ENCODE measurements around the gene SMIM9.

SMIM9 gene

DNA sequence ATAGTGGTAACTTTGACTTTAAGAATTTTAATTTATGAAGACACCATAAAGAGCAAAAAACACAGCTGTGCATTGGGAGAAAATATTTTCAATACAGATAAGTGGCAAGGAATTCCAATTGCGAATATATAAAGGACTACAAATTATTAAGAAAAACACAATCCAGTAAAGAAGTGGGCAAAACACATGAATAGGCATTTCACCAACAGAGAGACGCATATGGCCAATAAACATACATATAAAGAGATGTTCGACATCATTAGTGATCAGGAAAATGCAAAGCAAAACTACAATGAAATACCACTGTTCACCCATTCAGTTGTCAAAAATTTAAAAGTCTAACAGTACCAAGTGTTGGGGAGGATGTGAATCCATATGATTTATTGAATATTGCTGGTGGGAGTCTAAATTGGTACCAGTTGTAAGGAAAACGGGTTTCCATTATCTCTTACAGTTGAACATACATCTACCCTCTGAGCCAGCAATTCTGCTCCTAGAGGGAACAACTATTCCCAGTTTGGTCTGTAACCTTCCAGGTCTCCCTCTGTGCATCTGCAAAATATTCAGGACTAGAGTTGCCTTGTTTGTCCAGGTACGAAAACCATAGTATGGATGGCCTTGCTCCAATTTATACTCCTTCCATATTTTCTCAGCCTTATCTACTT is 27.5 kb downstream of the SMIM9 start:
- Histone ChIP-seq H3K4me1 (ENCODE audit: insufficient read depth, poor library complexity, severe bottlenecking) (no peaks in the 10 kb centered on the region), H3K36me3 (ENCODE audit: low read depth) (no peaks in the 10 kb centered on the region), H3K27ac (ENCODE audit: poor library complexity, severe bottlenecking) (no peak overlapping the region), H3K9me3 (ENCODE audit: severe bottlenecking) (no peaks in the 10 kb centered on the region), H3K27me3 (ENCODE audit: insufficient read depth, poor library complexity, severe bottlenecking) (no peaks in the 10 kb centered on the region), H3K4me3 (ENCODE audit: severe bottlenecking) (no peak overlapping the region)
- TF ChIP-seq, protein P1, sequence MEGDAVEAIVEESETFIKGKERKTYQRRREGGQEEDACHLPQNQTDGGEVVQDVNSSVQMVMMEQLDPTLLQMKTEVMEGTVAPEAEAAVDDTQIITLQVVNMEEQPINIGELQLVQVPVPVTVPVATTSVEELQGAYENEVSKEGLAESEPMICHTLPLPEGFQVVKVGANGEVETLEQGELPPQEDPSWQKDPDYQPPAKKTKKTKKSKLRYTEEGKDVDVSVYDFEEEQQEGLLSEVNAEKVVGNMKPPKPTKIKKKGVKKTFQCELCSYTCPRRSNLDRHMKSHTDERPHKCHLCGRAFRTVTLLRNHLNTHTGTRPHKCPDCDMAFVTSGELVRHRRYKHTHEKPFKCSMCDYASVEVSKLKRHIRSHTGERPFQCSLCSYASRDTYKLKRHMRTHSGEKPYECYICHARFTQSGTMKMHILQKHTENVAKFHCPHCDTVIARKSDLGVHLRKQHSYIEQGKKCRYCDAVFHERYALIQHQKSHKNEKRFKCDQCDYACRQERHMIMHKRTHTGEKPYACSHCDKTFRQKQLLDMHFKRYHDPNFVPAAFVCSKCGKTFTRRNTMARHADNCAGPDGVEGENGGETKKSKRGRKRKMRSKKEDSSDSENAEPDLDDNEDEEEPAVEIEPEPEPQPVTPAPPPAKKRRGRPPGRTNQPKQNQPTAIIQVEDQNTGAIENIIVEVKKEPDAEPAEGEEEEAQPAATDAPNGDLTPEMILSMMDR (IDR thresholded peaks at IDR 0.05; ENCODE audit: poor library complexity, severe bottlenecking): no peak
- no peak for ATAC-seq (ENCODE audit: low read depth)
- no peak for DNase-seq (ENCODE audit: low spot score)

DNA sequence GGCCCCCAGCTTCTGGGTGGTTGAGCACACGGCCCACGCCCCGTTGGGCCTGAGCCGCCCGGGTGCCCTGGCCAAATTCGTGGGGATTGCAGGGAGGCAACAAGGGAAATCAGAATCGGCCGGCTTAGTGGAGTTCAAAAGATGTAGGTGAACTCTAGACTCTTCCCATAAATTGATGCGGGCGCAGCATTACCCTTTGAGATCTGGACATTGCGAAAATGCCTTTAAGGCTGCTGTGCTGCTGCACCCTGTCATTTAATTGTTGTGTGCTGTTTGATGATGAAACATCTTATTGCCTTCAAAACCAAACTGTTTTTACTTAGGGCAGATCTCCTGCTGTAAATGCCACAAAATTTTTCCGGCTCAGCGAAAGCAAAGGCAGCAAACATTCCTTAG is 28.8 kb downstream of the SMIM9 start:
- ATAC-seq (ENCODE audit: low read depth) (peak; percentile 54), DNase-seq (ENCODE audit: low spot score) (no peak)
- Histone ChIP-seq H3K4me1 (ENCODE audit: insufficient read depth, poor library complexity, severe bottlenecking) (no peaks in the 10 kb centered on the region), H3K4me3 (ENCODE audit: severe bottlenecking) (peak overlapping the region; percentile 55), H3K9me3 (ENCODE audit: severe bottlenecking) (no peaks in the 10 kb centered on the region), H3K36me3 (ENCODE audit: low read depth) (no peaks in the 10 kb centered on the region), H3K27ac (ENCODE audit: poor library complexity, severe bottlenecking) (no peak overlapping the region), H3K27me3 (ENCODE audit: insufficient read depth, poor library complexity, severe bottlenecking) (no peaks in the 10 kb centered on the region)
- TF ChIP-seq, protein P1 (IDR thresholded peaks at IDR 0.05; ENCODE audit: poor library complexity, severe bottlenecking): no peak

DNA sequence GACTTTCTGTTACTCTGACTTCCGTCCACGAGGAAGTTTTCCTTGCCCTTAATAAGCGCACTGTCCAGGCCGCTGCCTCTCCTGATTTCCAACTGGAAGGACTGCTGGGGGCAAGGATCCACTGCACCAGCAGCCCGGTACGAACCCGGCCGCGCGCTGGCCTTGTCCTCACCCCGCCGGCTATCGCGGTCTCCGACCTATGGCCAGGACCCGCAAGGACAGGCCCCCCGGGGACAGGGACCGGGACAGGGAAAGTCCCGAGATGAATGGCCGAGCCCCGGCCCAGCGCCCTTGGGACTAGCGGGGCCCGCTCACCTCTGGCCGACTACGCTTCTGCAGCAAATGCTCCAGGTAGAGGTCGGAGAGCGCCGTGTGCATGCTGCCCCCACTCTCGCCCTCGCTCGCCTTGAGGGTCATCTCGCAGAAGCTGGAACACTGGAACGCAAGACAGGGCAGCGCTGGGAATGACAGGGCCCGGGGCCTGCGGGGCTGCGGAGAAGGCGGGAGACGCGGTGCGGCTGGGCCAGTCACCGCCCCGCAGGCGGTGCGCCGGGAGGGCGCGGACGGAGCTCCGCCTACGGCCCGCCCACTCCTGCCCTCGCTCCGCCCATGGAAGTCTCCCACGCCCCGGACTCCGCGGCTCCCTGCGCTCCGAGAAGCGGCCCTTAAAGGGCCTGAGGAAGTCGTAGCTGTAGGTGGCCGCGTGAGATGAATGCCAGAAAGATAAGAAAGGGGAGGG is 29.3 kb downstream of the SMIM9 start, which contains the start of gene MPP1:
MPP1 (minus strand) TSS at position 529 of the 739 bp plus-strand sequence; CDS start at position 417, 112 bp downstream.
- TF ChIP-seq, protein P1 (IDR thresholded peaks at IDR 0.05; ENCODE audit: poor library complexity, severe bottlenecking): no peak
- Histone ChIP-seq H3K4me3 (ENCODE audit: severe bottlenecking) (peak within 1 kb of the TSS; percentile 55), H3K4me1 (ENCODE audit: insufficient read depth, poor library complexity, severe bottlenecking) (no peaks in the 10 kb centered on the region), H3K27ac (ENCODE audit: poor library complexity, severe bottlenecking) (no peak within 1 kb of the TSS), H3K9me3 (ENCODE audit: severe bottlenecking) (no peaks in the 10 kb centered on the region), H3K27me3 (ENCODE audit: insufficient read depth, poor library complexity, severe bottlenecking) (no peaks in the 10 kb centered on the region), H3K36me3 (ENCODE audit: low read depth) (no peaks in the 10 kb centered on the region)
- DNase-seq (ENCODE audit: low spot score) (peak; percentile 50), ATAC-seq (ENCODE audit: low read depth) (peak; percentile 97)

DNA sequence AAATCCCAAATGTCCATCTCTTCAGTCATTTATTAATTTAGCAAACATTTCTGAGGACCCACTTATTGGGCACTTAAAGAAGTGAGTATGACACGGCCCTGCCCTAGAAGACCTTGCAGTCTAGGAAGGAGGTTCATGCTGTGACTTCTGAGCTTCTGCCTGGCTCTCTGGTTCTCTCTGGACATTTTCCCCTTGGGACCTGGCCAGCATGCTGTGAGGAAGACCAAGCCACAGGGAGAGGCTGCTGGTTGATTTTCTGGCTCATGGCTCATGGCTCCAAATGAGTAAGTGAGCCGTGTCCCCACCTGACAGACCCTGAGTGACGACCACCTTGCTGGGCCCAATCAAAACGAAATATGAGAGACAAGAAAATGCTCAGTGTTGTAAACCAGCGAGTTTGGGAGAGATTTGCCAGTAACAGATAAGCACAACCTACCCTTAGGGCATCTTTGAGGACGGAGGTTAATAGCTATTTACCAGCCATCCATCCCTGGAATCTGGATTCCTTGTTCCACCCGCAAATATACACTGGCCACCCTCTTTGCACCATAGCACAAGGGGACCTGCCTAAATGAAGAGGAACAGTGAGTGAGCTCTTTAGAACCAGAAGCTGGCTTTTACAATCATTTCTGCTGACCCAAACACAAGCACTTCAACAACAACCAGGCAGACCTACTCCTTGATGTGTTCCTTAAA is 30.1 kb downstream of the SMIM9 start:
- TF ChIP-seq, protein P1 (IDR thresholded peaks at IDR 0.05; ENCODE audit: poor library complexity, severe bottlenecking): no peak
- no peak for DNase-seq (ENCODE audit: low spot score)
- Histone ChIP-seq H3K9me3 (ENCODE audit: severe bottlenecking) (no peaks in the 10 kb centered on the region), H3K36me3 (ENCODE audit: low read depth) (no peaks in the 10 kb centered on the region), H3K4me1 (ENCODE audit: insufficient read depth, poor library complexity, severe bottlenecking) (peaks cover 4% of the 10 kb centered on the region), H3K4me3 (ENCODE audit: severe bottlenecking) (peak overlapping the region; percentile 55), H3K27ac (ENCODE audit: poor library complexity, severe bottlenecking) (no peak overlapping the region), H3K27me3 (ENCODE audit: insufficient read depth, poor library complexity, severe bottlenecking) (no peaks in the 10 kb centered on the region)
- no peak for ATAC-seq (ENCODE audit: low read depth)

Data from RWPE2 (cell line).